Transverse colon (tissue), 3 donors: ENCODE results near the gene WDR6.

Experiments
- EP300 ChIP-seq: sonication (generic); formaldehyde crosslinking; IDR thresholded peaks from one replicate; pipeline ENCODE4 v1.6.1; 2017; ENCODE audit warnings: antibody characterized with exemption, low read depth
- POLR2A ChIP-seq: fragments of 450-650 bp; IDR thresholded peaks from one replicate; pipeline ENCODE4 v1.6.1; 2016; ENCODE audit warnings: antibody characterized with exemption, mild to moderate bottlenecking, moderate library complexity
- TF ChIP-seq, protein P1 (sequence below), 5 experiments: fragments of 200-600 bp in 3 of 5; fragments of 450-650 bp in 2 of 5; sonication (generic) in 3 of 5; IDR thresholded peaks; 1 replicate in 2 of 5; 2 replicates in 3 of 5; pipeline ENCODE4 v1.5.1; 2016 to 2017; ENCODE audit warnings: antibody characterized with exemption in 5 of 5, inconsistent platforms in 3 of 5, mild to moderate bottlenecking in 2 of 5, moderate library complexity in 1 of 5

DNA sequence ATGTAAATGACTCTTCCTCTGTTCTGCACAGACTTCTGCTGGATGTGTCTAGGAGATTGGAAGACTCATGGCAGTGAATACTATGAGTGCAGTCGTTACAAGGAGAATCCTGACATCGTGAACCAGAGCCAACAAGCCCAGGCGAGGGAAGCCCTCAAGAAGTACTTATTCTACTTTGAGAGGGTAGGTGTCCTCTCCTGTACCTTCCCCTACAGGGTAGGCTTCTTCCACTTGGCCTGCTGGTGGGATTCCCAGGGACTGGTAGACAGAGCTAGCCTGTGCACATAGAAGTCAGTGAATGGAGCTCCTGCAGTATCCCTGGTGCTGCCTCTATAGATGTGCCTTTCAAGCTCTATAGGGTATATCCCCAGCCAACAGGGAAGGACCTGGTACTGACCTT lies 27.7 kb upstream of the WDR6 start:
- TF ChIP-seq, protein P1, sequence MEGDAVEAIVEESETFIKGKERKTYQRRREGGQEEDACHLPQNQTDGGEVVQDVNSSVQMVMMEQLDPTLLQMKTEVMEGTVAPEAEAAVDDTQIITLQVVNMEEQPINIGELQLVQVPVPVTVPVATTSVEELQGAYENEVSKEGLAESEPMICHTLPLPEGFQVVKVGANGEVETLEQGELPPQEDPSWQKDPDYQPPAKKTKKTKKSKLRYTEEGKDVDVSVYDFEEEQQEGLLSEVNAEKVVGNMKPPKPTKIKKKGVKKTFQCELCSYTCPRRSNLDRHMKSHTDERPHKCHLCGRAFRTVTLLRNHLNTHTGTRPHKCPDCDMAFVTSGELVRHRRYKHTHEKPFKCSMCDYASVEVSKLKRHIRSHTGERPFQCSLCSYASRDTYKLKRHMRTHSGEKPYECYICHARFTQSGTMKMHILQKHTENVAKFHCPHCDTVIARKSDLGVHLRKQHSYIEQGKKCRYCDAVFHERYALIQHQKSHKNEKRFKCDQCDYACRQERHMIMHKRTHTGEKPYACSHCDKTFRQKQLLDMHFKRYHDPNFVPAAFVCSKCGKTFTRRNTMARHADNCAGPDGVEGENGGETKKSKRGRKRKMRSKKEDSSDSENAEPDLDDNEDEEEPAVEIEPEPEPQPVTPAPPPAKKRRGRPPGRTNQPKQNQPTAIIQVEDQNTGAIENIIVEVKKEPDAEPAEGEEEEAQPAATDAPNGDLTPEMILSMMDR (IDR thresholded peaks at IDR 0.05), result no peak
- TF ChIP-seq EP300 (no peak), POLR2A (no peak)
